ENCODE results near the gene ANO7.

The ANO7 gene

DNA sequence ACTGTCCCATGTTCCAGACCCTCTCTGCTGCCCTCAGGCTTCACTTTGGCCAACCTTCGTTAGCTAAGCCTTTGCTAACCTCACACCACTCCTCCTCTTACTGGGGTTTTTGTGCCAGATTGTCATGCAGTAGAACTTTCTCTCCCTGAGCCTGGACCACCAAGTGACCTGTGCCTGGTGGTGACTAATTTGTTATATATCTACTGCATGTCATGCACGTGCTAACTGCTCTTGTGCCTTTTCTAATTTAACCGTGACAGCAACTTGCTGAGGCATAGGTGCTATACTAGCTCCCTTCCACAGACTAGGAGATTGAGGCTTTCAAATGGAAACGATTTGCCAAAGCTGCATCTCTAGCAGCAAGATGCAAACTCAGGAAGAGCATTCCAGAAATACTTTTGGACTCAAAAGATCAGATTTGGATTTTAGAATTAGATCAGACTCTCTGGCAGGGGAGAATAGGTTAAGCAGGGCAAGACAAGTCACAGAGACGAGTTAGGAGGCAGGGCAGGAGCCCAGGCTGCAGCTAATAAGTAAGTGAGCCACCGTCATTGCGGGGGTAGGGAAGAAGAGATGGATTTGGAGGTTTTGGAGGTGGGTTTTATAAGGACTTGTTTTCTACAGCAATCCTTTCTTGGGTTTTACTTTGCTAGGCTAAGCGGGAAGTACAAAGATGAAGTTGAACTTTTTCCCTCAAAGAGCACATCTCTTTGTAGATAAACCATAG lies 36.4 kb upstream of the ANO7 start:
- no peak for TF ChIP-seq CTCF (conservative IDR thresholded peaks at IDR 0.05)
- H3K27ac ChIP-seq: no peak overlapping the region; the same call in 1 of the 2 replicates

GRCh38 chr2:241153616-241154015 lies 34.9 kb upstream of the ANO7 start:
- TF ChIP-seq CTCF (conservative IDR thresholded peaks at IDR 0.05): no peak
- no peak overlapping the region for H3K27ac ChIP-seq

- no peak for TF ChIP-seq CTCF (conservative IDR thresholded peaks at IDR 0.05)
Observed at GRCh38 chr2:241154915-241155314, 33.6 kb upstream of the ANO7 start.

DNA sequence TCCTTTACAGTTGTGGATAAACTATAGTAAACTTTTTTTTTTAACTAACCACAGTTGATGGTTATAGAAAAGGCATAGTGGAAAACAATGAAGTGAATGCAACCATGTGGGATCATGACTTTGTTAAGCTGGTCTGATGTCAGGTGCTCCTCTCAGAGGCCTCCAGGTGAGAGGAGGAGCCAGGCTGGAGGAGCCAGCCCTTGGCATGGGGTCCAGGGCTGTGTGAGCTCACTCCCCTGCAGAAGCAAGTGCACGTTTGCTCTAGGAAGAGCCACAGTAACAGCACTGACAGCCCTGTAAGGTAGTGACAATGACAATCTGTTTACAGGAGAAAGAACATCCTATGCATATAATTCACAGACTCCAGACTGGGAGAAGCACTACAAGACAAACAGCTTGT lies 32.5 kb upstream of the ANO7 start:
- H3K27ac ChIP-seq: peak overlapping the region; percentile 92
- no peak for TF ChIP-seq CTCF (conservative IDR thresholded peaks at IDR 0.05)

More at GRCh38 chr2:241154915-241155314, 33.6 kb upstream of the ANO7 start:
- H3K27ac ChIP-seq: peak overlapping the region; percentile 92

DNA sequence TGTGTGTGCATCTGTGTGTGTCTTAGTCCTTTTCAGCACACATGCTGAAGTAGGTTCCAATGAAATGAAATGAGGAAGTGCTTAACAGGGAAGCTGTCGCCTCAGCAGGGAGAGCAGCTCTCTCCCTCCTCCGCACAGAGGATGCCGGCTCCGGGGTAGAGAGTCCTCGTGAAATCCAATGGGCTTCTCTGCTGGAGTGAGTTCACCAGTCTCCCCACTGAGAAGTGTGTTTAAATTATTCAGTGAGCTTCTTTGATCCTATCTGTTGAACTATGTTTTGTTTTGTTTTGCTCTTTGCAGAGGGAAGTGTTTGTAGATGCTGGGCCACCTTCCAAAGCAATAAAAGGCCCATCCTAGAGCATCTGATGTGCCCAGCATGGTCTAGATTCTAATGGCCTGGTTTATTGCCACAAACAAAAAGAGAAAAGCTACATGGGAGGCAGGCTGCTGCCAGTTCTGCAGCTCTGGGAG lies 31.5 kb upstream of the ANO7 start:
- no peak for TF ChIP-seq CTCF (conservative IDR thresholded peaks at IDR 0.05)
- H3K27ac ChIP-seq: peak overlapping the region; percentile 92

DNA sequence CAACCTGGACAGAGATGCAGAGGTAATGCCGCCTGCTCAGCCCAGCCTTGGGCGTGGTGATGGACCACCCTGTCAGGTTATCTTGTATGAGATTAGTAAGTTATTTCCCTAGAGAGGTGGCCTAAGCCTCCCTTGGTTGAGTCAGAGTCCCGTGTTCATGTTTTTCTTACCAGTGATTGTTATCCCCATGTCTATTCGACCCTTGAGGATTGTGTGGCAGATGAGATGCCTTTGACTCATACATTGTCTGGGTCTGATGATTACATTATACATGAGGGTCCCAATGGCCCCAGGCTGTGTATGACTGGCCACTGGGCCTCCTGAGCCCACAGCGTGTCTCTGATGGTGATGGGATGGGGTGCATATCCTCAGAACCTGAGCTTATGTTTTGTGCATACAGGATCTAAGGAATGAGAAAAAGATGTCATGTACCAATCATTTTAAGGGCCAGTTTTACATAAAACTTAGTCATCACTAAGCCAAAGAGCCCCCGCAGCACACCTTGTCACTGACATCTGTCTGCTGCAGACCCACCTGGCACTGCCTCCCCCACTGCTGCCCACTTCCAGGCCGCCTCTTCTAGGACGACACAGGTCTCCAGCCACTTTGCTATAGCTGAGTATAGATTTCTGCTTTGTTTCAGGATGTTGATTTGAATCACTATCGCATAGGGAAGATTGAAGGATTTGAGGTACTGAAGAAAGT lies 30.5 kb upstream of the ANO7 start:
- TF ChIP-seq CTCF (conservative IDR thresholded peaks at IDR 0.05): no peak

DNA sequence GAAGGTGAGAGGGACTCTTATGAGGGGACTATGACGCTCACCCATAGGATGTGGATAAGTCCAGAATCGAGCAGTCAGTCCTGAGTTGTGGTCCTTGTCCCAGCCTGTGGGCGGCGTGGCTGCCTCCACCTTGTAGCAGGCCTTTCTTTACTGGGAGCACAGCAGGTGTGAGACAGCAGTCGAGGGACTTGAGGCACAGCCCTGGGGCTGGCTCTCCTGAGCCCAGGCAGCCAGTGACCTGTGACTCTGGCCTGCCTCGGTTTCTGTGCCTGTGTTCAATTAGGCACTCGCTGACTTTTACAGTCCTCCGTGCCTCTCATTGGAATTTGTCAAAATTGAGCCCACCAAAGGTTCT lies 30.0 kb upstream of the ANO7 start:
- no peak for TF ChIP-seq CTCF (conservative IDR thresholded peaks at IDR 0.05)
- peak overlapping the region; percentile 92 for H3K27ac ChIP-seq

More for the DNA sequence above, 30.5 kb upstream of the ANO7 start:
- peak overlapping the region; percentile 92 for H3K27ac ChIP-seq
